D721Med (cell line): ENCODE measurements around the gene ANO2.

ENCODE experiments used
- DNase-seq: peaks from one replicate; pipeline ENCODE4 v3.0.0; 2011; ENCODE audit warnings: low spot score; ENCODE audit not compliant: insufficient read length
- FAIRE-seq: peaks from 2 replicates; lab custom pipeline; 2011; peaks lifted over from hg19 to GRCh38; lab: Jason Lieb, UNC
- TF ChIP-seq, protein P1 (sequence below): IDR thresholded peaks from 2 replicates; pipeline ENCODE4 v1.5.1; 2012; ENCODE audit warnings: mild to moderate bottlenecking, control low read depth; ENCODE audit not compliant: insufficient read depth; ENCODE audit errors: missing control alignments

ANO2 gene

DNA sequence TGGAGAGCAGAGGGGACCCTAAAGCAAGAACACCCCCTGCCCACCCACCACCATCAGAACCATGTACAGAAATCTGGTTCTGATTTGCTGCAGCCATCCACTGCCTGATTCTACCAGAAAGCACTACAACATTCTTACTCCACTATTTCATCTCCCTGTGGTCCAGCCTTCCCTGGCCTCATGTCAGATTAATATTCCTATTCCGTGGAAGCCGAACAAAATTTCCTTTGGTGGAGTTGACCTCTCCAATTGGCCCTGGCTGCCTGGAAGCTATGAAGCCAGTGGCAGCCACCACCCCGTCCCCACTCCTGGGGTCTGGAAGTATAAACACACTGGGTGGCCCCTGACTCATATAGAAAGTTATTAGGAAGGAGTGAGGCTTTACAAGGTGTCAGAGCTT lies 60.2 kb downstream of the ANO2 start:
- no peak for DNase-seq
- FAIRE-seq = no peak
- TF ChIP-seq, protein P1, sequence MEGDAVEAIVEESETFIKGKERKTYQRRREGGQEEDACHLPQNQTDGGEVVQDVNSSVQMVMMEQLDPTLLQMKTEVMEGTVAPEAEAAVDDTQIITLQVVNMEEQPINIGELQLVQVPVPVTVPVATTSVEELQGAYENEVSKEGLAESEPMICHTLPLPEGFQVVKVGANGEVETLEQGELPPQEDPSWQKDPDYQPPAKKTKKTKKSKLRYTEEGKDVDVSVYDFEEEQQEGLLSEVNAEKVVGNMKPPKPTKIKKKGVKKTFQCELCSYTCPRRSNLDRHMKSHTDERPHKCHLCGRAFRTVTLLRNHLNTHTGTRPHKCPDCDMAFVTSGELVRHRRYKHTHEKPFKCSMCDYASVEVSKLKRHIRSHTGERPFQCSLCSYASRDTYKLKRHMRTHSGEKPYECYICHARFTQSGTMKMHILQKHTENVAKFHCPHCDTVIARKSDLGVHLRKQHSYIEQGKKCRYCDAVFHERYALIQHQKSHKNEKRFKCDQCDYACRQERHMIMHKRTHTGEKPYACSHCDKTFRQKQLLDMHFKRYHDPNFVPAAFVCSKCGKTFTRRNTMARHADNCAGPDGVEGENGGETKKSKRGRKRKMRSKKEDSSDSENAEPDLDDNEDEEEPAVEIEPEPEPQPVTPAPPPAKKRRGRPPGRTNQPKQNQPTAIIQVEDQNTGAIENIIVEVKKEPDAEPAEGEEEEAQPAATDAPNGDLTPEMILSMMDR = no peak

DNA sequence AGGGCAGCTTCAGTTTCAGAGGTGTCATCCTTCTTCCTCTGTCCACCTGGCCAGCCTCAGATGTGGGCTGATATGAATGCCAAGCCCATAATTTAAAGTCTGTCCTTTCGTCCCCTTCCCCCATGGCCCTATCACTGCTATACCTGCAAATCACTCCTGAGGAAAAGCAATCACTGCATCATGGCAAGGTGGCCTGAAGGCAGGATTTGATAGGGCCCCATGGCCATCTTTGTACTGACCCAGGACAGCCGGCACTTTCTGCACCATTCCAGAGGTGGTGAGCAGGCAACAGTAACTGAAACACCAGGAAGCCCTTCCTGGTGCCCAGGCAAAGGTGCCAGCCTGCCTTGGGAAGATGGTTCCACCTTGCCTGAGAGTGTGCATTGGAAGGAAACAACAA lies 60.8 kb downstream of the ANO2 start:
- DNase-seq = no peak
- TF ChIP-seq, protein P1 = no peak
- no peak for FAIRE-seq

DNA sequence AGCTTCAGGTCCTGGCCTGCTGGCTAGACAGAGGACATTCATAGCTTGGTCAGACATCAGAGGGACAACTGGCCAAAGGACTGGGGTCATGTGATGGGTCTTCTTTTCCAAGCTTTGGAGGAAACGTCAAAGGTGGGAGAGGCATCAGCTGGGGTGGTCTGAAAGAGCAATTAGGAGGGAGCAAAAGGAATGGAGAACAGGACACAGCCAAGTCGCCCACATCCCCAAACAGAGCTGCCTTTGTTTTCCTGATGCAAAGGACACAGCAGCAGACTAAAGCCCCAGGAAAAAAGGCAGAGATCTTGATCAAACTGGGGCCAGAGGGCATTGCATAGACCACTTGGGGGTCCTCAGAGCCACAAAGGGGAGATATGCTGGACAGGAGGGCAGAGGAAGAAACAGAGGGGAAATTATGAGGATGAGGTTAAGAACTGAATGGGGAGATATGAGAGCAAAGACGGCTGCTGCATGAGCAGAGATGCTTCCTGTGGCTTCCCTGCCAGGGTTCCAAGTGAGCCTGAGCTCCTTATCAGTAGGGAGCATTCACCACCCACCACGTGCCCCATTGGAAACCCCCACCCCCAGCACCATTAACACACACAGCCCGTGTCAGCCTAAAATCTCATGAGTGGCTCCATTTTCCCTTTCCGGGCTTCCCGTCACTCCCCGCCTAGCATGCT lies 62.4 kb downstream of the ANO2 start:
- DNase-seq (no peak), FAIRE-seq (no peak)
- TF ChIP-seq, protein P1 = no peak

DNA sequence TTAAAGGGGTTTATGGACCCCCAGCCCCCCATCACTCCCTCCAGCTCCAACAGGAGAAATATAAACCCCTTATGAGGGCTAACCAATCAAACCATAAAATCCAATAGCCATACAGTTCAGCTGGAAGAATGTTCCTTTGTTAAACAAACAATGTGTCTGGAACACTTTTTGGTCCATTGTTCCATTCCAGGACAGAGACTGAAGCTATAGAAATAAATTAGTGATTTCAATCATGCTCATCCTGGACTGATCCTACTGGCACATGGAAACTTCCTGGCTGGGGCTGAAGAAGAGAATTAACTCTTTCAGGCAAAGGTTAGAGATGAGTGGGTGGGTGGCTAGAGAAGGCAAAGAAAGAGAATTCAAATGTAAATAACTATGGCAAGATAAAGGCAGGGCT lies 63.4 kb downstream of the ANO2 start:
- no peak for FAIRE-seq
- TF ChIP-seq, protein P1 = no peak
- DNase-seq = no peak

DNA sequence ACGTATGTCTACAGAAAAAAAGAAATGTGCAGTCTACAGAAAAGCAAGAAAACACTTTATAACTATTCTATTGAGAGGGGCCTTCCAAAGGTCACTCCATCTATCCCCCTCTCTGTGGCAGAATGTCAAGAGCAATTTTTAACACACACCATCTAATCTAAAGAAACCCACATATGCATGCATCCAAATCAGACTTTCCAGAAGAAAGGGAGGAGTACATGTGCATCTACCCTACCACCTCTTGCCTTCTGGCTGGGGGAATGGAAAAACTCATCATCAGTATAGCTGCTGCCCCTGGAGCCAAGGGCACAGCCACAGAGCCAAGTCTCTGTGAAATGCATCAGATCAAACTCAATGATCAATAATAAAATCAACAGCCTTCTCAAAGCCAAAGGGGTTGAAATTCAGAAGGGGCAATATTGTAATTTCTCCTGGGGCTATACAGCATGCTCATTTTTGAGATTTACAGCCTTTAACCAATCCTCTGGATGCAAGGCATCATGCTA lies 63.9 kb downstream of the ANO2 start:
- no peak for FAIRE-seq
- TF ChIP-seq, protein P1 = no peak
- no peak for DNase-seq

DNA sequence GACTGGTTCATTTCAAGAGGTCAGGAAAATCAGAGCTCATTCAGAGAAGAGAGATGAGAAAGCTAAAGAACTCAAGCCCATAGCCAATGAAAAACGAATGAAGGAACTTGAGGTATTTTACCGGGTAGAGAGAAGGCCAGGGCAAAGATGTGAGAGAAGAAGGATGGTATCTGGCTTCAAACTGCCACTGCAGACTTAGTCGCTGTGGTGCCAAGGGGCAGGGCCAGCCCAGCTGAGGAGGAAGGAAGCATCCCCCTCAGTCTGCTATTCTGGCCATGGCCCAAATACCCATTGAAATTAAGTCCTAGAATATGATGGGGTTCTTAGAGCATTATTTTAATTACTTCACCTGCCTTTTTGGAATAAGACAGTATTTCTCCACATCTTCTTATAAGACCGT lies 69.2 kb downstream of the ANO2 start:
- DNase-seq (no peak), FAIRE-seq (no peak)
- TF ChIP-seq, protein P1 = no peak

DNA sequence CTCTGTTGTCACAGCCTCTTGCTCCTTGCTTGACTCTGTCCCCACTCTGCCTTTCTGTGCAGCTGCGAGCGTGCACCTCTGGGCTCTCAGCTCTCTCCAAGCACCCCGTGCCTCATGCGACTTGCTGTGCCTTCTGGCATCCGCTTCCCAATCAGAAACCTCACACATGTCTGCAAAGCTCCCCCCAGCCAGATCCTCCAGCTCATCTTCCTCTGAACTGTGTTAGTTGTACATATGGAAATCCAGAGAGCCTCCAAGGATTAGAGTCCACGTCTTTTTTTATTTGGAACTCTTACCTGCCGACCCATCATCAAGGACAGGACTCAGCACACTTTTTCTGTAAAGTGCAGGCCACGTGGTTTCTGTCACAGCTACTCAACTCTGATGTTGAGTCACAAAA lies 70.5 kb downstream of the ANO2 start:
- TF ChIP-seq, protein P1 = no peak
- no peak for DNase-seq
- no peak for FAIRE-seq
